Neural progenitor cell (in vitro differentiated cells): ENCODE results near the gene RNF2. TPM values are rescaled to one million over a fixed set of nuclear protein-coding genes. Genes with fewer than 3 reads are reported as not detected.

Source experiments
- DNase-seq: peaks from one replicate; pipeline ENCODE4 v3.0.0-alpha.2; 2016; ENCODE audit warnings: low spot score
- H2AFZ ChIP-seq: fragments of 200-600 bp; sonication (generic); replicated peaks from 2 replicates; pipeline ENCODE4 v1.6.1; 2016; ENCODE audit warnings: antibody characterized with exemption
- H3F3A ChIP-seq: fragments of 200-600 bp; sonication (generic); 2 replicates; pipeline ENCODE4 v1.6.1; 2016; ENCODE audit warnings: antibody characterized with exemption, low read depth
- H3K27ac ChIP-seq: fragments of 200-600 bp; sonication (generic); 2 replicates; pipeline ENCODE4 v1.5.1; 2016; ENCODE audit warnings: mild to moderate bottlenecking
- H3K27me3 ChIP-seq: fragments of 200-600 bp; sonication (generic); 2 replicates; pipeline ENCODE4 v1.6.1; 2016; ENCODE audit warnings: mild to moderate bottlenecking, moderate library complexity
- H3K36me3 ChIP-seq: fragments of 200-600 bp; sonication (generic); 2 replicates; pipeline ENCODE4 v1.5.1; 2016
- H3K4me1 ChIP-seq: fragments of 200-600 bp; sonication (generic); 2 replicates; pipeline ENCODE4 v1.6.1; 2016; ENCODE audit warnings: mixed run types
- H3K4me2 ChIP-seq: fragments of 200-600 bp; sonication (generic); 2 replicates; pipeline ENCODE4 v1.6.1; 2016
- H3K4me3 ChIP-seq: fragments of 200-600 bp; sonication (generic); 2 replicates; pipeline ENCODE4 v1.5.1; 2016
- H3K79me2 ChIP-seq: fragments of 200-600 bp; sonication (generic); 2 replicates; pipeline ENCODE4 v1.6.1; 2016; ENCODE audit warnings: low read depth
- H3K9ac ChIP-seq: fragments of 200-600 bp; sonication (generic); 2 replicates; pipeline ENCODE4 v1.6.1; 2016
- H3K9me3 ChIP-seq: fragments of 200-600 bp; sonication (generic); 2 replicates; pipeline ENCODE4 v1.5.1; 2016; ENCODE audit warnings: low read depth
- H4K20me1 ChIP-seq: fragments of 200-600 bp; sonication (generic); 2 replicates; pipeline ENCODE4 v1.6.1; 2016; ENCODE audit warnings: low read depth
- H3K27ac Mint-ChIP-seq: 3 replicates; pipeline ENCODE4 v1.8.0; 2021; ENCODE audit warnings: mixed read lengths
- H3K27me3 Mint-ChIP-seq: 2 replicates; pipeline ENCODE4 v1.8.0; 2022; ENCODE audit warnings: low read depth, mild to moderate bottlenecking, inconsistent platforms, moderate library complexity, mixed read lengths; ENCODE audit not compliant: insufficient read depth
- H3K36me3 Mint-ChIP-seq: 3 replicates; pipeline ENCODE4 v1.8.0; 2021; ENCODE audit warnings: mixed read lengths
- H3K4me1 Mint-ChIP-seq: 3 replicates; pipeline ENCODE4 v1.8.0; 2021; ENCODE audit warnings: mixed read lengths
- H3K4me3 Mint-ChIP-seq: 3 replicates; pipeline ENCODE4 v1.8.0; 2021; ENCODE audit warnings: mild to moderate bottlenecking, moderate library complexity, mixed read lengths
- H3K9me3 Mint-ChIP-seq: 3 replicates; pipeline ENCODE4 v1.8.0; 2020; ENCODE audit warnings: mixed read lengths
- EZH2 ChIP-seq: fragments of 200-600 bp; sonication (generic); IDR thresholded peaks from 2 replicates; pipeline ENCODE4 v1.6.1; 2017; ENCODE audit warnings: antibody characterized with exemption, mild to moderate bottlenecking, moderate library complexity
- EZH2phosphoT487 ChIP-seq: fragments of 200-600 bp; sonication (generic); IDR thresholded peaks from 2 replicates; pipeline ENCODE4 v1.6.1; 2017; ENCODE audit warnings: antibody characterized with exemption
- total RNA-seq: library from RNA; depleted of rRNA; stranded (reverse); fragments of >200 nt; gene quantifications from 2 replicates; pipeline ENCODE4 v1.2.3, GENCODE V29; 2015; ENCODE audit warnings: low replicate concordance
- TF ChIP-seq, protein P1 (sequence below): fragments of 200-600 bp; sonication (generic); IDR thresholded peaks from 2 replicates; pipeline ENCODE4 v1.5.1; 2017; ENCODE audit warnings: antibody characterized with exemption, mild to moderate bottlenecking

RNF2 gene
- total RNA-seq, 1 donor from 2014 or later: 81.2 TPM

DNA sequence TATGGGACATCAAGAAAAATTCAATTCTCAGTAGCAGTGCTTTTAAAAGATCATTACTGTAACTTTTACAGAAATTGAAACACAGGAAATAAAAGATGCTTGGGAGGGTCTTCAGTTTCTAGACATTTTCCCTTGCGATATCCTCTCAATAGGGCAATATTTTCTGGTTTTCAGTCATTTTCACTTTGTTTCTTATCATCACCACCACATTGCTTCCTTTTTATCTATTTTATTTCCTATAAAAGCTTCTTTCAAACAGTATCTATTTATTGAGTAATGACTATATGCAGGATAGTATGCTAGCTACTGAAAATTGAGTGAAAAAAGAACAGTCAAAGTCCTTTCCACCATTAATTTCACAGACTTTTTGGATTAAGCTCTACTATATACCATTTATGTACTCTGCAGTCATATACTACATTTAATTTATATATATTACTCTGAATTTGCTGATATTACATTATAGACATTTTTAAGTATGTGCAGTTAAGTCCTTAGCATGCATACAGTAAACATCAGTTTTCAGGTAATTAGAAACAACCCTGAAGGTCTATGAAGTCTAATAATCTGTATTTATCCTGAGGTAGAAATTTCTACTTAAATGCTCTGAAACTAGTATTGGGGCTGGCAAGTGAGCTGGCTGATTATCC lies 92.7 kb downstream of the RNF2 start:
- H3F3A ChIP-seq: no peaks in the 10 kb centered on the region
- H3K9me3 ChIP-seq: no peaks in the 10 kb centered on the region
- peak overlapping the region; percentile 15 for H3K9ac ChIP-seq
- H3K27ac Mint-ChIP-seq: no peak overlapping the region
- H3K79me2 ChIP-seq: no peaks in the 10 kb centered on the region
- peaks cover under 1% of the 10 kb centered on the region for H3K36me3 ChIP-seq
- H3K36me3 Mint-ChIP-seq: peaks cover 9% of the 10 kb centered on the region
- no peaks in the 10 kb centered on the region for H3K27me3 ChIP-seq
- no peak overlapping the region for H3K4me2 ChIP-seq
- H3K4me3 Mint-ChIP-seq: no peak overlapping the region
- no peak overlapping the region for H2AFZ ChIP-seq
- no peaks in the 10 kb centered on the region for H4K20me1 ChIP-seq
- H3K4me3 ChIP-seq: no peak overlapping the region
- no peak for DNase-seq
- H3K27ac ChIP-seq: no peak overlapping the region
- no peaks in the 10 kb centered on the region for H3K4me1 ChIP-seq
- H3K27me3 Mint-ChIP-seq: no peaks in the 10 kb centered on the region
- no peak for TF ChIP-seq EZH2phosphoT487
- TF ChIP-seq, protein P1, sequence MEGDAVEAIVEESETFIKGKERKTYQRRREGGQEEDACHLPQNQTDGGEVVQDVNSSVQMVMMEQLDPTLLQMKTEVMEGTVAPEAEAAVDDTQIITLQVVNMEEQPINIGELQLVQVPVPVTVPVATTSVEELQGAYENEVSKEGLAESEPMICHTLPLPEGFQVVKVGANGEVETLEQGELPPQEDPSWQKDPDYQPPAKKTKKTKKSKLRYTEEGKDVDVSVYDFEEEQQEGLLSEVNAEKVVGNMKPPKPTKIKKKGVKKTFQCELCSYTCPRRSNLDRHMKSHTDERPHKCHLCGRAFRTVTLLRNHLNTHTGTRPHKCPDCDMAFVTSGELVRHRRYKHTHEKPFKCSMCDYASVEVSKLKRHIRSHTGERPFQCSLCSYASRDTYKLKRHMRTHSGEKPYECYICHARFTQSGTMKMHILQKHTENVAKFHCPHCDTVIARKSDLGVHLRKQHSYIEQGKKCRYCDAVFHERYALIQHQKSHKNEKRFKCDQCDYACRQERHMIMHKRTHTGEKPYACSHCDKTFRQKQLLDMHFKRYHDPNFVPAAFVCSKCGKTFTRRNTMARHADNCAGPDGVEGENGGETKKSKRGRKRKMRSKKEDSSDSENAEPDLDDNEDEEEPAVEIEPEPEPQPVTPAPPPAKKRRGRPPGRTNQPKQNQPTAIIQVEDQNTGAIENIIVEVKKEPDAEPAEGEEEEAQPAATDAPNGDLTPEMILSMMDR: no peak
- no peak for TF ChIP-seq EZH2
- H3K4me1 Mint-ChIP-seq: no peaks in the 10 kb centered on the region
- H3K9me3 Mint-ChIP-seq: no peaks in the 10 kb centered on the region

DNA sequence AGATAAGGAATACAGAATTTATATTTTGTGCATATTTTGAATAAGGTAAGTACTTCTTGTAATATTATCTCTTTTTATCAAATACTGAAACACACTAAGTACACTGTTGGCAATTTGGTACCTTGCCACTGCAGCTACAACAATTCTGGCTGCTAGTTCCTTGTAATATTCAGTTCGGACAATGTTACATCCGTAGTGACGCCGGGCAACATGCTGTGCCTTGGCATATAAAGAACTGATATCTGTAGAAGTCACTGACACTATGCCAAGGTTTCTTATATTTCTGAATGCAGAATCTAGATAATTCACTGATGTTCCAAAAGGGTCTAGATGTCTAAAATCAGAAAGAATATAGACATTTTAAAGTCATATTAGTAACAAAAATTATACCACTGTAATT lies 93.9 kb downstream of the RNF2 start:
- Mint-ChIP-seq H3K27ac (no peak overlapping the region), H3K9me3 (no peaks in the 10 kb centered on the region), H3K36me3 (peaks cover 6% of the 10 kb centered on the region), H3K27me3 (no peaks in the 10 kb centered on the region), H3K4me1 (no peaks in the 10 kb centered on the region), H3K4me3 (no peak overlapping the region)
- Histone ChIP-seq H3F3A (no peaks in the 10 kb centered on the region), H3K79me2 (no peaks in the 10 kb centered on the region), H3K36me3 (no peaks in the 10 kb centered on the region), H3K27ac (no peak overlapping the region), H3K4me3 (no peak overlapping the region), H3K27me3 (no peaks in the 10 kb centered on the region), H4K20me1 (no peaks in the 10 kb centered on the region), H3K4me2 (no peak overlapping the region), H2AFZ (no peak overlapping the region), H3K4me1 (no peaks in the 10 kb centered on the region), H3K9ac (no peak overlapping the region), H3K9me3 (no peaks in the 10 kb centered on the region)
- TF ChIP-seq, protein P1: no peak
- TF ChIP-seq EZH2phosphoT487 (no peak), EZH2 (no peak)
- no peak for DNase-seq

DNA sequence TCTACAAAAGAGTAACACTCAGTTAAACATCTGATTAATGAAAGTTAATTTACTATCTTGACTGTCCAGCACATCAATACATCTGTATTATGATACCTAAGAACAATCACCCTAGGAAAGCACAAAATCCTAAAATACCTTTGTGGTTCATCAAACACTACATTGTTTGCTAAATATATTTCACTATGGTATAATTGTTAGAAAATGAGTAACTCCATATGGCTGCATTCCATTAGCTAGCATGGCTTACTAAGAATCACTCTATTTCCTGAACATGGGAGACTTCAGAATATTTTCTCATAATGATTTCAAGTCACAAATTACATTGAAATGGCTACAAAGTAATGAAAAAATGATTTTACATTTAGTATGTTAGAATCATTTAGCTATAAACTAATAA lies 98.9 kb downstream of the RNF2 start:
- Mint-ChIP-seq H3K4me3 (no peak overlapping the region), H3K27me3 (no peaks in the 10 kb centered on the region), H3K9me3 (no peaks in the 10 kb centered on the region), H3K27ac (no peak overlapping the region), H3K36me3 (peaks cover 18% of the 10 kb centered on the region), H3K4me1 (no peaks in the 10 kb centered on the region)
- Histone ChIP-seq H4K20me1 (no peaks in the 10 kb centered on the region), H3K79me2 (no peaks in the 10 kb centered on the region), H3K27me3 (no peaks in the 10 kb centered on the region), H2AFZ (no peak overlapping the region), H3K36me3 (peaks cover 10% of the 10 kb centered on the region), H3K27ac (no peak overlapping the region), H3K9ac (no peak overlapping the region), H3K9me3 (no peaks in the 10 kb centered on the region), H3F3A (no peaks in the 10 kb centered on the region), H3K4me1 (no peaks in the 10 kb centered on the region), H3K4me2 (no peak overlapping the region), H3K4me3 (no peak overlapping the region)
- no peak for DNase-seq
- TF ChIP-seq EZH2 (no peak), EZH2phosphoT487 (no peak)
- TF ChIP-seq, protein P1: no peak
